ENCODE measurements around the gene GABRG3.

The GABRG3 gene

GRCh38 chr15:27135151-27135550, 164.2 kb downstream of the GABRG3 start:
- no peak overlapping the region for H3K4me3 ChIP-seq (ENCODE audit: low read depth, low read length)
- DNase-seq (ENCODE audit: low read depth), result no peak
- TF ChIP-seq CTCF (IDR thresholded peaks at IDR 0.05; ENCODE audit: insufficient read depth, low read depth, low read length, missing control alignments), result no peak

- no peak for TF ChIP-seq CTCF (IDR thresholded peaks at IDR 0.05; ENCODE audit: insufficient read depth, low read depth, low read length, missing control alignments)
- no peak overlapping the region for H3K4me3 ChIP-seq (ENCODE audit: low read depth, low read length)
- no peak for DNase-seq (ENCODE audit: low read depth)
These were observed 166.1 kb downstream of the GABRG3 start for GRCh38 chr15:27137127-27137526.

GRCh38 chr15:27165590-27165989, 194.6 kb downstream of the GABRG3 start:
- no peak for DNase-seq (ENCODE audit: low read depth)
- TF ChIP-seq CTCF (IDR thresholded peaks at IDR 0.05; ENCODE audit: insufficient read depth, low read depth, low read length, missing control alignments), result no peak
- H3K4me3 ChIP-seq (ENCODE audit: low read depth, low read length), result no peak overlapping the region

GRCh38 chr15:27166917-27167316, 195.9 kb downstream of the GABRG3 start:
- H3K4me3 ChIP-seq (ENCODE audit: low read depth, low read length), result no peak overlapping the region
- TF ChIP-seq CTCF (IDR thresholded peaks at IDR 0.05; ENCODE audit: insufficient read depth, low read depth, low read length, missing control alignments), result no peak
- DNase-seq (ENCODE audit: low read depth), result no peak

GRCh38 chr15:27167738-27168137, 196.8 kb downstream of the GABRG3 start:
- H3K4me3 ChIP-seq (ENCODE audit: low read depth, low read length), result no peak overlapping the region
- DNase-seq (ENCODE audit: low read depth), result no peak
- no peak for TF ChIP-seq CTCF (IDR thresholded peaks at IDR 0.05; ENCODE audit: insufficient read depth, low read depth, low read length, missing control alignments)

GRCh38 chr15:27170851-27171250, 199.9 kb downstream of the GABRG3 start:
- no peak for DNase-seq (ENCODE audit: low read depth)
- TF ChIP-seq CTCF (IDR thresholded peaks at IDR 0.05; ENCODE audit: insufficient read depth, low read depth, low read length, missing control alignments), result no peak
- no peak overlapping the region for H3K4me3 ChIP-seq (ENCODE audit: low read depth, low read length)

GRCh38 chr15:27172821-27173220, 201.8 kb downstream of the GABRG3 start:
- H3K4me3 ChIP-seq (ENCODE audit: low read depth, low read length), result no peak overlapping the region
- no peak for TF ChIP-seq CTCF (IDR thresholded peaks at IDR 0.05; ENCODE audit: insufficient read depth, low read depth, low read length, missing control alignments)
- DNase-seq (ENCODE audit: low read depth), result no peak

Data from GM12865 (cell line).